GM12878 (cell line): ENCODE measurements around the gene CRTC3. TPM values are rescaled to one million over a fixed set of nuclear protein-coding genes. Genes with fewer than 3 reads are reported as not detected.

Source experiments
- ATAC-seq: fragments of 200-7000 bp; cut with Tn5 transposase; 3 replicates; pipeline ENCODE4 v1.9.1; 2020; ENCODE audit warnings: mild to moderate bottlenecking, moderate library complexity
- BruUV-seq: library from RNA; stranded (reverse); fragments of 400-500 nt; replicated peaks from 2 replicates; lab custom pipeline; 2021; lab: Mats Ljungman, UMichigan
- CTCF ChIA-PET: fragments of 300-600 bp; sonication (Branson Sonifier 250); formaldehyde crosslinking; extraction: SDS; loops from one replicate; lab custom pipeline; 2021; ENCODE audit warnings: inconsistent platforms; lab: Yijun Ruan, JAX
- POLR2A ChIA-PET: fragments of 350-600 bp; formaldehyde crosslinking; extraction: SDS; loops from one replicate; lab custom pipeline; 2021; ENCODE audit warnings: inconsistent platforms; lab: Charles Lee
- RAD21 ChIA-PET: fragments of 300-600 bp; sonication (Branson Sonifier 250); formaldehyde crosslinking; loops from one replicate; lab custom pipeline; 2023; ENCODE audit warnings: antibody characterized with exemption; ENCODE audit not compliant: unreplicated experiment; lab: Charles Lee
- SMC1A ChIA-PET: fragments of 300-600 bp; sonication (Branson Sonifier 250); formaldehyde crosslinking; loops from one replicate; lab custom pipeline; 2023; ENCODE audit not compliant: unreplicated experiment, uncharacterized antibody; lab: Charles Lee
- DNase-seq: peaks from one replicate; pipeline ENCODE4 v3.0.0-alpha.2; 2011; ENCODE audit warnings: low read depth, low spot score
- FAIRE-seq: peaks from 3 replicates; lab custom pipeline; 2011; peaks lifted over from hg19 to GRCh38; lab: Jason Lieb, UNC
- H2AFZ ChIP-seq: 2 replicates; pipeline ENCODE4 v1.6.0; 2011; ENCODE audit warnings: low read depth, low read length, control low read depth; ENCODE audit not compliant: control insufficient read depth
- H3K27ac ChIP-seq: 2 replicates; pipeline ENCODE4 v1.5.1; 2011; ENCODE audit warnings: control low read depth; ENCODE audit not compliant: control insufficient read depth, insufficient read depth
- H3K27me3 ChIP-seq, 2 experiments: replicated peaks in 1 of 2; 2 replicates each; pipeline versions ENCODE4 v1.6.0 to v1.6.1; 2011; ENCODE audit warnings: low read length in 1 of 2; ENCODE audit not compliant: control insufficient read depth in 2 of 2, insufficient read depth in 2 of 2
- H3K36me3 ChIP-seq, 2 experiments: 2 replicates each; pipeline ENCODE4 v1.5.1; 2011; ENCODE audit warnings: low read length in 1 of 2; ENCODE audit not compliant: control insufficient read depth in 2 of 2, insufficient read depth in 2 of 2
- H3K4me1 ChIP-seq: 2 replicates; pipeline ENCODE4 v1.6.1; 2011; ENCODE audit warnings: mild to moderate bottlenecking, low read length, moderate library complexity, mixed read lengths; ENCODE audit not compliant: control insufficient read depth, insufficient read depth
- H3K4me2 ChIP-seq: 2 replicates; pipeline ENCODE4 v1.6.0; 2011; ENCODE audit warnings: control low read depth; ENCODE audit not compliant: control insufficient read depth, insufficient read depth
- H3K4me3 ChIP-seq: fragments of 200-600 bp; sonication (generic); 2 replicates; pipeline ENCODE4 v1.5.1; 2016
- H3K79me2 ChIP-seq: 2 replicates; pipeline ENCODE4 v1.6.0; 2011; ENCODE audit warnings: low read length; ENCODE audit not compliant: control insufficient read depth, insufficient read depth
- H3K9ac ChIP-seq: 2 replicates; pipeline ENCODE4 v1.8.0; 2011; ENCODE audit warnings: low read length, control low read depth, mixed read lengths; ENCODE audit not compliant: control insufficient read depth, insufficient read depth
- H3K9me3 ChIP-seq: replicated peaks from 3 replicates; pipeline ENCODE4 v1.5.1; 2011; ENCODE audit warnings: mild to moderate bottlenecking, low read length; ENCODE audit not compliant: control insufficient read depth, insufficient read depth
- H4K20me1 ChIP-seq: 2 replicates; pipeline ENCODE4 v1.6.0; 2011; ENCODE audit not compliant: control insufficient read depth, insufficient read depth
- CBX3 ChIP-seq: fragments of 200-600 bp; sonication (generic); IDR thresholded peaks from 2 replicates; pipeline ENCODE4 v1.6.1; 2016; ENCODE audit warnings: low read depth, borderline replicate concordance
- EED ChIP-seq: sonication (generic); IDR thresholded peaks from 2 replicates; pipeline ENCODE4 v1.6.1; 2016; ENCODE audit warnings: antibody characterized with exemption, low read depth
- ESRRA ChIP-seq: IDR thresholded peaks from 2 replicates; pipeline ENCODE4 v1.6.1; 2012; ENCODE audit warnings: mild to moderate bottlenecking, low read length, improper control_type of control experiment
- FOS ChIP-seq: IDR thresholded peaks from 3 replicates; pipeline ENCODE4 v1.6.1; 2011; ENCODE audit warnings: borderline replicate concordance; ENCODE audit not compliant: insufficient read length; ENCODE audit errors: extremely low read depth
- IKZF1 ChIP-seq: fragments of 450-650 bp; conservative IDR thresholded peaks from 2 replicates; pipeline ENCODE4 v1.6.1; 2017; ENCODE audit warnings: antibody characterized with exemption, mild to moderate bottlenecking
- MXI1 ChIP-seq: fragments of 150-350 bp; IDR thresholded peaks from 2 replicates; pipeline ENCODE4 v1.6.1; 2011; ENCODE audit warnings: low read depth, mild to moderate bottlenecking, inconsistent platforms, low read length, improper control_type of control experiment
- NR2C1 ChIP-seq: fragments of 450-650 bp; IDR thresholded peaks from 2 replicates; pipeline ENCODE4 v1.6.1; 2017; ENCODE audit warnings: antibody characterized with exemption, mild to moderate bottlenecking, moderate library complexity
- NR2C2 ChIP-seq: IDR thresholded peaks from 2 replicates; pipeline ENCODE4 v1.6.1; 2011; ENCODE audit warnings: borderline replicate concordance, low read depth; ENCODE audit not compliant: control insufficient read depth, insufficient read length
- POU2F2 ChIP-seq: IDR thresholded peaks from 3 replicates; pipeline ENCODE4 v1.6.1; 2011; ENCODE audit warnings: low read depth, mild to moderate bottlenecking, low read length, borderline replicate concordance
- RAD21 ChIP-seq: IDR thresholded peaks from 2 replicates; pipeline ENCODE4 v1.6.1; 2011; ENCODE audit warnings: mild to moderate bottlenecking, low read depth, low read length, moderate library complexity; ENCODE audit not compliant: insufficient read depth
- RB1 ChIP-seq: fragments of 450-650 bp; formaldehyde crosslinking; IDR thresholded peaks from 2 replicates; pipeline ENCODE4 v1.6.1; 2017; ENCODE audit warnings: mild to moderate bottlenecking, borderline replicate concordance
- RBBP5 ChIP-seq: fragments of 200-600 bp; sonication (generic); conservative IDR thresholded peaks from 2 replicates; pipeline ENCODE4 v1.6.1; 2016
- SIN3A ChIP-seq: IDR thresholded peaks from 2 replicates; pipeline ENCODE4 v1.6.1; 2012; ENCODE audit warnings: low read depth, low read length, improper control_type of control experiment
- TAF1 ChIP-seq: IDR thresholded peaks from 2 replicates; pipeline ENCODE4 v1.6.1; 2011; ENCODE audit warnings: mild to moderate bottlenecking, low read depth, low read length, borderline replicate concordance
- TCF3 ChIP-seq: IDR thresholded peaks from 2 replicates; pipeline ENCODE4 v1.6.1; 2012; ENCODE audit warnings: low read depth, mild to moderate bottlenecking, low read length, borderline replicate concordance; ENCODE audit not compliant: insufficient read depth
- WGBS: methylation state at CpG from one replicate; pipeline ENCODE4 v1.1.6; 2016; ENCODE audit warnings: low lambda C conversion rate; ENCODE audit not compliant: insufficient replicate concordance, insufficient coverage; ENCODE audit errors: missing lambda C conversion rate; 5-methylcytosine and 5-hydroxymethylcytosine counted together
- in situ Hi-C: fragments of 300-500 bp; cut with MboI; formaldehyde crosslinking; loops from 9 replicates; pipeline ENCODE4 v1.14.3; 2018; ENCODE audit warnings: mixed read lengths
- intact Hi-C: fragments of 100-400 bp; cut with micrococcal nuclease; formaldehyde crosslinking; loops from one replicate; pipeline ENCODE4 v1.14.2; 2022; ENCODE audit not compliant: unreplicated experiment
- polyA plus RNA-seq, 11 experiments: library from polyadenylated mRNA; depleted of rRNA in 4 of 11; unstranded in 6 of 11; stranded (reverse) in 5 of 11; fragments of >200 nt; fragmentation: Nextera tagmentation in 4 of 11; fragmentation: Illumina TruSeq in 1 of 11; extraction: Ambion mirVana in 4 of 11; extraction: Trizol in 1 of 11; gene quantifications; 1 replicate in 1 of 11; 2 replicates in 10 of 11; pipeline versions ENCODE4 v1.2.1 to v1.2.3, GENCODE V29; 2011 to 2016; ENCODE audit warnings: inconsistent platforms in 2 of 11, missing spikeins in 2 of 11, low read depth in 1 of 11
- total RNA-seq, 4 experiments: library from RNA; depleted of rRNA in 3 of 4; stranded (reverse); fragments of >200 nt in 3 of 4; fragmentation: Illumina TruSeq in 1 of 4; extraction: Trizol in 1 of 4; gene quantifications; 2 replicates each; pipeline versions ENCODE4 v1.2.1 to v1.2.3, GENCODE V29; 2013 to 2021
- TF ChIP-seq, protein P1 (sequence below): fragments of 450-650 bp; IDR thresholded peaks from 2 replicates; pipeline ENCODE4 v1.6.1; 2017; ENCODE audit warnings: mild to moderate bottlenecking, low read depth, inconsistent platforms; ENCODE audit not compliant: poor library complexity, severe bottlenecking
- TF ChIP-seq, protein P2 (sequence below): IDR thresholded peaks from 2 replicates; pipeline ENCODE4 v1.6.1; 2011; ENCODE audit warnings: low read depth, low read length, improper control_type of control experiment, borderline replicate concordance

Gene CRTC3
- total and polyA plus RNA-seq, 10 of the 15 experiments (the other 5 are each of a cell fraction or from before 2014, with no cell fraction given) = 3.5 to 36.9 (median 18.9) TPM

DNA sequence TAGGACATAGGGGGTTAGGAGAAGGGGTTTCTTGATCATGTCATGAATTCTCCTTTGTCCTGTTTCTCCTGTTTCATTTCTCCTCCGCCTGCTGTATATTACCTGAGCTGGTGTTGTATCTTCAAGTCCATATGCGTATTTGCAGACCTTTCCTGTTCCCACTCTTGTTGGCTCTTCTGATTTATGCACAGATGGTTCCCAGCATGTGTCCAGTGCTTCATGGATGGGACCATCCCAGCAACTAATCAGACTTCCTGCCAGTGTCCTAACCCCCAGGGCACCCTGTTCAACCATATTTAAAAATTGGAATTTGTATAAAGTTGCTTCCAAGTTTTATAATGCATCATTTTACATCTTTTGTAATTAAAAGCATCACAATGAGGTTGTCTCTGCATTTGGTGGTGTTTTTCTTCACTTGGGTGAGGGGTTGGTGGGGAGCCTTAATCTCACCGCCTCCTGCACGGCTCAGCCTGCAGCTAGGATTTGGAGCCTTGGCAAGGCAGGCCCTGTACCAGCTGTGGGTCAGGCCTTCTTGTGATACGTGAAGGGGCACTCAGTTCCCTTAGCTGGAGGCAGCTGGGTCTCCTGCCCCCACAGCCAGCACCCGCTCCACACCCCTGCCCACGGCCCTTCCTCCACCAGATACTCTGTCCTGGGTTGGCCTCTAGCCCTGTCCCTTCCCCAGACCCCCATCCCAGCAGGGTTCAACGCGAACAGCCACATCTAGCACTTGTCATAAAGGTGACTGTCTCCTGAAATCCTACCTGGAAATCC, 115.4 kb downstream of the CRTC3 start:
- no peak for TF ChIP-seq FOS
- TF ChIP-seq, protein P1, sequence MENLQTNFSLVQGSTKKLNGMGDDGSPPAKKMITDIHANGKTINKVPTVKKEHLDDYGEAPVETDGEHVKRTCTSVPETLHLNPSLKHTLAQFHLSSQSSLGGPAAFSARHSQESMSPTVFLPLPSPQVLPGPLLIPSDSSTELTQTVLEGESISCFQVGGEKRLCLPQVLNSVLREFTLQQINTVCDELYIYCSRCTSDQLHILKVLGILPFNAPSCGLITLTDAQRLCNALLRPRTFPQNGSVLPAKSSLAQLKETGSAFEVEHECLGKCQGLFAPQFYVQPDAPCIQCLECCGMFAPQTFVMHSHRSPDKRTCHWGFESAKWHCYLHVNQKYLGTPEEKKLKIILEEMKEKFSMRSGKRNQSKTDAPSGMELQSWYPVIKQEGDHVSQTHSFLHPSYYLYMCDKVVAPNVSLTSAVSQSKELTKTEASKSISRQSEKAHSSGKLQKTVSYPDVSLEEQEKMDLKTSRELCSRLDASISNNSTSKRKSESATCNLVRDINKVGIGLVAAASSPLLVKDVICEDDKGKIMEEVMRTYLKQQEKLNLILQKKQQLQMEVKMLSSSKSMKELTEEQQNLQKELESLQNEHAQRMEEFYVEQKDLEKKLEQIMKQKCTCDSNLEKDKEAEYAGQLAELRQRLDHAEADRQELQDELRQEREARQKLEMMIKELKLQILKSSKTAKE = no peak
- TF ChIP-seq EED = no peak
- TF ChIP-seq POU2F2 = no peak
- TF ChIP-seq IKZF1 = no peak
- no peak for TF ChIP-seq NR2C2
- TF ChIP-seq TCF3 = no peak
- TF ChIP-seq, protein P2, sequence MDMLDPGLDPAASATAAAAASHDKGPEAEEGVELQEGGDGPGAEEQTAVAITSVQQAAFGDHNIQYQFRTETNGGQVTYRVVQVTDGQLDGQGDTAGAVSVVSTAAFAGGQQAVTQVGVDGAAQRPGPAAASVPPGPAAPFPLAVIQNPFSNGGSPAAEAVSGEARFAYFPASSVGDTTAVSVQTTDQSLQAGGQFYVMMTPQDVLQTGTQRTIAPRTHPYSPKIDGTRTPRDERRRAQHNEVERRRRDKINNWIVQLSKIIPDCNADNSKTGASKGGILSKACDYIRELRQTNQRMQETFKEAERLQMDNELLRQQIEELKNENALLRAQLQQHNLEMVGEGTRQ = no peak
- no peak for TF ChIP-seq ESRRA
- TF ChIP-seq RBBP5 = no peak
- TF ChIP-seq TAF1 = no peak
- no peak for TF ChIP-seq NR2C1
- no peak for TF ChIP-seq CBX3
- no peak for TF ChIP-seq SIN3A
- TF ChIP-seq RB1 = no peak
- no peak for TF ChIP-seq MXI1
- no peak for TF ChIP-seq RAD21
- H3K4me2 ChIP-seq = no peak overlapping the region
- intact Hi-C loops (loop anchor here (5.0 kb wide), 1 partner anchor 287 kb away; the partner anchor contains the start of gene HDDC3), in situ Hi-C loops (loop anchor here (5.0 kb wide), 1 partner anchor 242 kb away; no protein-coding TSS in a partner anchor)
- peaks cover 9 to 15% of the 10 kb centered on the region in 2 experiments for H3K36me3 ChIP-seq
- no peaks in the 10 kb centered on the region for H3K9me3 ChIP-seq
- no peak overlapping the region for H3K9ac ChIP-seq
- ATAC-seq = no peak; the same call in 2 of the 3 replicates
- WGBS = 89% methylated on average over 9 of the region's 9 CpGs
- H3K27me3 ChIP-seq = no peaks in the 10 kb centered on the region
- BruUV-seq = no TSS peak
- H3K27ac ChIP-seq = no peak overlapping the region
- ChIA-PET RAD21 (no interaction called here), CTCF (interaction anchor here (0.6 kb wide), 1 partner anchor 321 kb away, joined by 3 read pairs; no protein-coding TSS in a partner anchor), SMC1A (no interaction called here), POLR2A (no interaction called here)
- H3K4me1 ChIP-seq = peaks cover 14% of the 10 kb centered on the region
- H2AFZ ChIP-seq = no peak overlapping the region
- no peak for FAIRE-seq
- H3K79me2 ChIP-seq = no peaks in the 10 kb centered on the region
- DNase-seq = no peak
- H4K20me1 ChIP-seq = no peaks in the 10 kb centered on the region
- H3K4me3 ChIP-seq = no peak overlapping the region
